ENCODE measurements around the gene ELMOD2.
"Not testable (repeated sequence)": the region's sequence is repeated elsewhere in the genome, so short reads cannot be mapped to it uniquely, and the experiment has no call there.

- TF ChIP-seq POLR2A, POLR2AphosphoS5 (IDR thresholded peaks at IDR 0.05; ENCODE audit: low read depth, low read length): not testable (repeated sequence)
Observed at GRCh38 chr4:140513765-140514164, 10.2 kb upstream of the ELMOD2 start.
